ENCODE results near the gene PROSER3. TPM values are rescaled to one million over a fixed set of nuclear protein-coding genes. Genes with fewer than 3 reads are reported as not detected.

PROSER3 gene
- total RNA-seq, 1 donor from 2014 or later: 63.4 TPM

DNA sequence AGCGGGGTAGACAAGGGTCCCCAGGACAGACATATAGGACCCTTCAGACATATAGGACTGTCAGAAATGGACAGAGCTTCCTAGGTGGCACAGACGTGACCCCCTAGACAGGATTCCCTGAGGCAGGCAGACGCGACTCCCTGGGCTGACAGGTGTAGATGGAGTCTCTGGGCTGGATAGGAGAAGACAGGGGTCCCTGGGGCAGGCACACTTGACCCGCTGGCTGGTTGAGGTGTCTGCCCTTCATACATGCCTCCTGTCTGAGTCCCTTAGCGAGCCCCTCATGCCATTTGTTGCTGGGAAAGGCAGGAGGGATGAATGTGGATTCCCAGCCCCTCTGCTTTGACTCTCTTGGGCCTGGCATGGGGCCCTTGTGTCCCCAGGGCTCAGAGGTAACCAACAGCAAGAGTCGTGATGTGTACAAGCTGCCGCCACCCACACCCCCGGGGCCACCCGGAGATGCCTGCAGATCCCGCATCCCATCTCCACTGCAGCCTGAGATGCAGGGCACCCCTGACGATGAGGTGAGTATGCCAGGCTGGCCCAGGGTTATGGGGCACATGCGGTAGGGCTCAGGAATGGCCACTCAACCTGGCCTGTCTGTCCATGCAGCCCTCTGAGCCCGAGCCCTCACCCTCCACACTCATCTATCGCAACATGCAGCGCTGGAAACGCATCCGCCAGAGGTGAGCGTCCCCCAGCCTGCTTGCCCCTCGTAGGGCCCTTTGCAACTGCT is 4.2 kb upstream of the PROSER3 start:
- peaks cover 2% of the 10 kb centered on the region for H3K27me3 Mint-ChIP-seq (ENCODE audit: low read depth)
- H3K4me1 Mint-ChIP-seq: peaks cover 21% of the 10 kb centered on the region
- no peak for DNase-seq (ENCODE audit: low read depth, low spot score)
- no peak for TF ChIP-seq CTCF (conservative IDR thresholded peaks at IDR 0.05)
- H3K4me3 Mint-ChIP-seq: peak overlapping the region; percentile 47
- no peaks in the 10 kb centered on the region for H3K36me3 Mint-ChIP-seq (ENCODE audit: low read depth)
- no peaks in the 10 kb centered on the region for H3K9me3 Mint-ChIP-seq
- H3K27ac Mint-ChIP-seq (ENCODE audit: unreplicated experiment): no peak overlapping the region

DNA sequence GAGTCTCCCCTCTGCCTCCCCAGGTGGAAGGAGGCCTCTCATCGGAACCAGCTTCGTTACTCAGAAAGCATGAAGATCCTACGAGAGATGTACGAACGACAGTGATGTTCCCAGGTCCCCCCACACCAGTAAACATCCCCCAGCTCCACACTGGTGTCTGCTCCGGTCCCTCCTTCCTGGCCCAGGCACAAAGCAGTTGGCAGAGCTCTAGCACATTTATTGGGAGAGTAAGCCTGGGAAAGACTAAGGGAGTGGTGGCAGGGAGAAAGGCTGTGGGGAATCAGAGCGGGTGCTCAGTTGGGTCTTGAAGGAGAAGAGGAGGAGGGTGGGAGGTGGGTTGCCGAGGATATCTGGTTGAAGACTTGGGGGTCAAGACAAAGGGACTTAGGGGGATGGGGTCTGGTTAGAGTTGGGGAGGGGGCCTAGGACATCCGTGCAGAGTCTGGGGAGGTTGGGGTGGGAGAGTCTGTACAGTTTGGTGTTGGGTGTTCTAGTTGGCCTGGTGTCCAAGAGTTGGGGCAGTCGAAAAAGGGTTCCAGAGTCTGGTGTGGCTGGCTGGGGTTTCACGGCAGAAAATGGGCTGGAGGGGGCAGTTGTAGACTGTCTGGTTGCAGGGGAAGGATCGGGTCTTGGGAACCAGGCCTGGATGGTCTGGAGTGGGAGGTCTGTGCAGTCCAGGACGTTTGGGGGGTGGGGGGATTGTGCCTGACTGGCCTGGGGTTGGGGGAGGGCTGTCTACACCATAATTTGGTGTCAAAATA is 3.4 kb upstream of the PROSER3 start:
- Mint-ChIP-seq H3K4me3 (peak overlapping the region; percentile 72), H3K27me3 (ENCODE audit: low read depth) (peaks cover 2% of the 10 kb centered on the region), H3K27ac (ENCODE audit: unreplicated experiment) (no peak overlapping the region), H3K36me3 (ENCODE audit: low read depth) (no peaks in the 10 kb centered on the region), H3K9me3 (no peaks in the 10 kb centered on the region), H3K4me1 (peaks cover 23% of the 10 kb centered on the region)
- DNase-seq (ENCODE audit: low read depth, low spot score): no peak
- no peak for TF ChIP-seq CTCF (conservative IDR thresholded peaks at IDR 0.05)

DNA sequence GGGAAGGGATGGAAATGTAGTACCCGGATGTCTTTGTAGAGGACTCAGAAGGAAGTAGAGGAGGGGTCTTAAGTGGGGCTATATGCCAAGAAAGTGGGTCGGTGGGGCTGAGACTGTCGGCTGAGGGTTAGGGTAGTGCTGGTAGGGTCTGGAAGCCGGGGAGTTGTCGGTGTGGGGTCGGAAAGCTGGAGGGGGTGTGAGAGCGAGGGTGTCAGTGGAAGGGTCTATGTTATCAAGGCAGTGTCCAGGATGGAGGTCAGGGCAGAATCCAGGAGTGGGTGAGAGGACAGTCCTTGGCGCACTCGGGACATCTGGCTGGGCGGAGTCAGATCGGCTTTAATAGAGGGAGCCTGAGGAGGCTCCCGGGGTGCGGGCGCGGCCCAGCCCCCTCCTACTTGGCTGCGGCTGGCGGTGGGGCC is 2.8 kb upstream of the PROSER3 start:
- no peak for TF ChIP-seq CTCF (conservative IDR thresholded peaks at IDR 0.05)
- no peak overlapping the region for H3K27ac Mint-ChIP-seq (ENCODE audit: unreplicated experiment)
- no peaks in the 10 kb centered on the region for H3K36me3 Mint-ChIP-seq (ENCODE audit: low read depth)
- H3K9me3 Mint-ChIP-seq: no peaks in the 10 kb centered on the region
- H3K4me3 Mint-ChIP-seq: peak overlapping the region; percentile 72
- H3K4me1 Mint-ChIP-seq: peaks cover 25% of the 10 kb centered on the region
- DNase-seq (ENCODE audit: low read depth, low spot score): no peak
- peaks cover 2% of the 10 kb centered on the region for H3K27me3 Mint-ChIP-seq (ENCODE audit: low read depth)

- Mint-ChIP-seq H3K36me3 (ENCODE audit: low read depth) (no peaks in the 10 kb centered on the region), H3K4me1 (peaks cover 25% of the 10 kb centered on the region), H3K4me3 (peak overlapping the region; percentile 84), H3K27ac (ENCODE audit: unreplicated experiment) (no peak overlapping the region), H3K27me3 (ENCODE audit: low read depth) (peaks cover 2% of the 10 kb centered on the region), H3K9me3 (no peaks in the 10 kb centered on the region)
- no peak for DNase-seq (ENCODE audit: low read depth, low spot score)
- no peak for TF ChIP-seq CTCF (conservative IDR thresholded peaks at IDR 0.05)
Observed at GRCh38 chr19:35755550-35756376, 2.2 kb upstream of the PROSER3 start.

All from neural crest cell (in vitro differentiated cells).